ENCODE results near the gene TRAPPC12.
"Not testable (repeated sequence)": the region's sequence is repeated elsewhere in the genome, so short reads cannot be mapped to it uniquely, and the experiment has no call there.

Gene TRAPPC12

DNA sequence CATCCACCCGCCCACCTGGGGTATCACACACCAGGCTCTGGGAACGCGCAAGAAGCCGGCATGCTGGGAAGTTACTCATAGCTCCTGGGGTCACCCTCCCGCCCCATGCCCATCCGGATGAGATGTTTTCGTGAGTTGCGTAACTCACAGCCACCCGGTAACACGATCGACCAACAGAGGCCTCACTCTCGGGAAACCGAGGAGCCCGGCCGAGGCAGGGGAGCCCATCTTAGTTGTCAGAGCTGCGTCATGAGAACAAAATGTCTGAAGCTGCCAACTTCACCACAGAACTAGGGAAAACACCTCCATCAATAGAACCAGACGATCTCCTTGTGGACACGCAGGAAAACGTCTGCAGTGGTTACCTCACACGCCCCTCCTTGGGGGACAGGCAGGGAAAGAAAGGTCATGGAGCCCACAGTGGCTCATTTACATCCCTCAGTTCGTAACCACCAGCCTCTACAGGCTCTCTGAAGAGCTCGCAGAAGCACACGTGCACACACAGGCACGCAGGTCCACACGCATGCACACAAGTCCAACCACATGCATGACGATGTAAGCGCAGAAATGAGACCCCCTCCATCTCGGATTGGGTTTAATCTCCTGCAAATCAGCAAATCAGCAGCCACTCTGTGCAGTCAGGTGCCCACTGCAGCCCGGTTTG lies 113.6 kb downstream of the TRAPPC12 start:
- H3K36me3 ChIP-seq (ENCODE audit: insufficient read depth, low read length), result peaks cover 15% of the 10 kb centered on the region
- no peaks in the 10 kb centered on the region for H3K27me3 ChIP-seq (ENCODE audit: control insufficient read depth, insufficient read depth, low read length)
- peak overlapping the region; percentile 1 for H3K9ac ChIP-seq (ENCODE audit: low read depth, low read length)
- no peaks in the 10 kb centered on the region for H3K9me3 ChIP-seq (replicated peaks; ENCODE audit: low read length)
- H3K4me2 ChIP-seq (ENCODE audit: low read length), result peak overlapping the region; percentile 58
- peaks cover 17% of the 10 kb centered on the region for H3K4me1 ChIP-seq (ENCODE audit: control insufficient read depth, insufficient read depth, low read length)
- H3K4me3 ChIP-seq (ENCODE audit: low read length), result no peak overlapping the region

DNA sequence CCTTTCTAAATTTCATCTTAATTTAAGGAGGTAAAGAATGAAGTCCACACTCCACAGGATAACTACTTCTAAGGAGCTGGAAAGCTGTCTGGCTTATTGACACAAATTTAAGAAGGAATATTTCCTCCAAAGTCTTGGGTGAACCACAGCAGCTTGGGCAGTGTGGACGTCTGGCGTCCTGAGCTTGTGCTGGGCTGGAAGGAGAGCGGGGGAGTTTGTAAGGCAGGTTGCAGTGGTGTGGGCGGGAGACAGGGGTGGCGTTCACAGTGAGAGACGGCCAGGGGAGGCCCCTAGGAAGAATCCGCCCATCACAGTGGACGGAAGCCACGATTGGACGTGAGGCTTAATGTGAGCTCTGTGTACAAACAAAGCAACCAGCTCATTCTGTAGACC lies 114.1 kb downstream of the TRAPPC12 start:
- Histone ChIP-seq H3K36me3 (ENCODE audit: insufficient read depth, low read length) (peaks cover 20% of the 10 kb centered on the region), H3K4me3 (ENCODE audit: low read length) (no peak overlapping the region)

GRCh38 chr2:3494984-3495666 lies 115.6 kb downstream of the TRAPPC12 start:
- Histone ChIP-seq H3K4me1 (ENCODE audit: control insufficient read depth, insufficient read depth, low read length) (peaks cover 17% of the 10 kb centered on the region), H3K9ac (ENCODE audit: low read depth, low read length) (no peak overlapping the region), H3K36me3 (ENCODE audit: insufficient read depth, low read length) (peaks cover 30% of the 10 kb centered on the region), H3K4me3 (ENCODE audit: low read length) (no peak overlapping the region), H3K9me3 (replicated peaks; ENCODE audit: low read length) (no peaks in the 10 kb centered on the region), H3K27me3 (ENCODE audit: control insufficient read depth, insufficient read depth, low read length) (no peaks in the 10 kb centered on the region), H3K4me2 (ENCODE audit: low read length) (no peak overlapping the region)

More for the DNA sequence above, 114.1 kb downstream of the TRAPPC12 start:
- Histone ChIP-seq H3K9me3 (replicated peaks; ENCODE audit: low read length) (no peaks in the 10 kb centered on the region), H3K27me3 (ENCODE audit: control insufficient read depth, insufficient read depth, low read length) (no peaks in the 10 kb centered on the region), H3K4me2 (ENCODE audit: low read length) (peak overlapping the region; percentile 58), H3K4me1 (ENCODE audit: control insufficient read depth, insufficient read depth, low read length) (peaks cover 17% of the 10 kb centered on the region), H3K9ac (ENCODE audit: low read depth, low read length) (peak overlapping the region; percentile 1)

DNA sequence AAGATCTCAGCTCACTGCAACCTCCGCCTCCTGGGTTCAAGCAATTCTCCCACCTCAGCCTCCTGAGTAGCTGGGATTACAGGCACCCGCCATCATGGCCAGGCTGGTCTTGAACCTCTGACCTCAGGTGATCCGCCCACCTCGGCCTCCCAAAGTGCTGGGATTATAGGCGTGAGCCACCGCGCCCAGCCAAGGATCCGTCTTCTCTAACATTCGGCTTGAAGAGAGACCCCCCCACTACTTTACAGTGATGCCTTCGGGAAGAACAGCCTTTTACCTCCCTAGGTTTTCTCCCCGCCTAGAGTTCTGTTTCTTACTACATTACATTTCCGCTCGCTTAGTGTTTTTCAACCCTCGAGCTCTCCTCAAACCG lies 117.2 kb downstream of the TRAPPC12 start:
- not testable (repeated sequence) for H3K4me2 ChIP-seq (ENCODE audit: low read length); H3K27me3 ChIP-seq (ENCODE audit: control insufficient read depth, insufficient read depth, low read length); H3K9ac ChIP-seq (ENCODE audit: low read depth, low read length); H3K4me3 ChIP-seq (ENCODE audit: low read length); H3K9me3 ChIP-seq (replicated peaks; ENCODE audit: low read length)
- Histone ChIP-seq H3K4me1 (ENCODE audit: control insufficient read depth, insufficient read depth, low read length) (peaks cover 17% of the 10 kb centered on the region), H3K36me3 (ENCODE audit: insufficient read depth, low read length) (peaks cover 37% of the 10 kb centered on the region)

- Histone ChIP-seq H3K27me3 (ENCODE audit: control insufficient read depth, insufficient read depth, low read length) (no peaks in the 10 kb centered on the region), H3K4me2 (ENCODE audit: low read length) (no peak overlapping the region), H3K9me3 (replicated peaks; ENCODE audit: low read length) (no peaks in the 10 kb centered on the region), H3K4me3 (ENCODE audit: low read length) (no peak overlapping the region), H3K36me3 (ENCODE audit: insufficient read depth, low read length) (peaks cover 49% of the 10 kb centered on the region), H3K4me1 (ENCODE audit: control insufficient read depth, insufficient read depth, low read length) (peaks cover 3% of the 10 kb centered on the region), H3K9ac (ENCODE audit: low read depth, low read length) (no peak overlapping the region)
These were observed 119.4 kb downstream of the TRAPPC12 start for GRCh38 chr2:3498783-3499394.

DNA sequence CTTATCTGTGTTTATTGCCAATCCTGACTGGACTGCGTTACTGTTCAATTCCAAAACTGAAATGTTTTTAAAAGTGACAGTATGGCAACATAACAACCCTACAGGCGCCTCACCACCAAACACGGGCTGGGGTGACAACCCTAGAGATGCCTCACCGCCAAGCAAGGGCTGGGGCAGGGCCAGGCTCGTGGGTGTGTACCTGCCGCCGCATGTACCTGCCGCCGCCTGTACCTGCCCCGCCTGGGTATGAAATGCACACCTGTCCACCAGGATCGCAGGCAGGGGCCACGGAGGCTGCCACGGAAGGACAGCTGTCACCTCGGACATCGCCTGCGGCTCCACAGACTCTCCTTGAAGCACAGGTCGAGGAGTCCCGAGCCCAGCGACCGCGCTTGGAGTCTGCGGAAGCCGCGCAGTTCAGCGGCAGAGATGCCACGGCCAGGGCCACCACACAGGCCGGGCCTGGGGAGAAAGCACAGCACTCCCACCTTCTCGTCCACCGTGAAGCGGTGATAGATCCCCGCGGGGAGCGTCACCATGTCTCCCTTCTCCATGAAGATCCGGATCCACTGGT lies 120.9 kb downstream of the TRAPPC12 start:
- H3K36me3 ChIP-seq (ENCODE audit: insufficient read depth, low read length), result peaks cover 56% of the 10 kb centered on the region
- H3K4me2 ChIP-seq (ENCODE audit: low read length), result no peak overlapping the region

DNA sequence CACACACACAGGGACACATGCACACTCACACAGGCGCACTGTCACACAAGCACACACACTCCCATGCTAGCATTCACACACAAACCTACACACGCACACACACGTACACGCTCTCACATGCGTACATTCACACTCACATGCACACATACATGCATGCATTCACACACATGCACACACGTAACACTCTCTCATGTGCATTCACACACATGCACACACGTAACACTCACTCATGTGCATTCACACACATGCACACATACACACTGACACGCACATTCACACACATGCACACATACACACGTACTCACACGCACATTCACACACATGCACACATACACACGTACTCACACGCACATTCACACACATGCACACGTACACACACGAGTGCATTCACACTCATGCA lies 123.6 kb downstream of the TRAPPC12 start:
- Histone ChIP-seq H3K9me3 (replicated peaks; ENCODE audit: low read length) (no peaks in the 10 kb centered on the region), H3K4me2 (ENCODE audit: low read length) (no peak overlapping the region), H3K27me3 (ENCODE audit: control insufficient read depth, insufficient read depth, low read length) (no peaks in the 10 kb centered on the region), H3K9ac (ENCODE audit: low read depth, low read length) (no peak overlapping the region), H3K36me3 (ENCODE audit: insufficient read depth, low read length) (peaks cover 50% of the 10 kb centered on the region), H3K4me1 (ENCODE audit: control insufficient read depth, insufficient read depth, low read length) (peaks cover 3% of the 10 kb centered on the region), H3K4me3 (ENCODE audit: low read length) (no peak overlapping the region)

More for the DNA sequence above, 120.9 kb downstream of the TRAPPC12 start:
- Histone ChIP-seq H3K27me3 (ENCODE audit: control insufficient read depth, insufficient read depth, low read length) (no peaks in the 10 kb centered on the region), H3K9me3 (replicated peaks; ENCODE audit: low read length) (no peaks in the 10 kb centered on the region), H3K4me3 (ENCODE audit: low read length) (no peak overlapping the region), H3K9ac (ENCODE audit: low read depth, low read length) (no peak overlapping the region), H3K4me1 (ENCODE audit: control insufficient read depth, insufficient read depth, low read length) (no peaks in the 10 kb centered on the region)

GRCh38 chr2:3503483-3503882 lies 124.0 kb downstream of the TRAPPC12 start:
- no peaks in the 10 kb centered on the region for H3K27me3 ChIP-seq (ENCODE audit: control insufficient read depth, insufficient read depth, low read length)
- H3K36me3 ChIP-seq (ENCODE audit: insufficient read depth, low read length), result peaks cover 46% of the 10 kb centered on the region

DNA sequence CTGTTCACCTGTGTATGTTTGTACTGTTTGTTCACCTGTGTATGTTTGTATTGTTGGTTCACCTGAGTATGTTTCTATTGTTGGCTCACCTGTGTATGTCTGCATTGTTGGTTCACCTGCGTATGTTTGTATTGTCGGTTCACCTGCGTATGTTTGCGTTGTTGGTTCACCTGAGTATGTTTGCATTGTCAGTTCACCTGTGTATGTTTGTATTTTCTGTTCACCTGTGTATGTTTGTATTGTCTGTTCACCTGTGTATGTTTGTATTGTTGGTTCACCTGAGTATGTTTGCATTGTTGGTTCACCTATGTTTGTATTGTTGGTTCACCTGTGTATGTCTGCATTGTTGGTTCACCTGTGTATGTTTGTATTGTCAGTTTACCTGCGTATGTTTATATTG lies 125.2 kb downstream of the TRAPPC12 start:
- H3K9me3 ChIP-seq (replicated peaks; ENCODE audit: low read length), result no peaks in the 10 kb centered on the region
- no peaks in the 10 kb centered on the region for H3K27me3 ChIP-seq (ENCODE audit: control insufficient read depth, insufficient read depth, low read length)
- no peak overlapping the region for H3K4me3 ChIP-seq (ENCODE audit: low read length)
- H3K4me2 ChIP-seq (ENCODE audit: low read length), result no peak overlapping the region
- peaks cover 35% of the 10 kb centered on the region for H3K36me3 ChIP-seq (ENCODE audit: insufficient read depth, low read length)
- no peak overlapping the region for H3K9ac ChIP-seq (ENCODE audit: low read depth, low read length)
- peaks cover 3% of the 10 kb centered on the region for H3K4me1 ChIP-seq (ENCODE audit: control insufficient read depth, insufficient read depth, low read length)

More at GRCh38 chr2:3503483-3503882, 124.0 kb downstream of the TRAPPC12 start:
- Histone ChIP-seq H3K4me1 (ENCODE audit: control insufficient read depth, insufficient read depth, low read length) (peaks cover 3% of the 10 kb centered on the region), H3K9ac (ENCODE audit: low read depth, low read length) (no peak overlapping the region), H3K4me2 (ENCODE audit: low read length) (no peak overlapping the region), H3K4me3 (ENCODE audit: low read length) (no peak overlapping the region), H3K9me3 (replicated peaks; ENCODE audit: low read length) (no peaks in the 10 kb centered on the region)

DNA sequence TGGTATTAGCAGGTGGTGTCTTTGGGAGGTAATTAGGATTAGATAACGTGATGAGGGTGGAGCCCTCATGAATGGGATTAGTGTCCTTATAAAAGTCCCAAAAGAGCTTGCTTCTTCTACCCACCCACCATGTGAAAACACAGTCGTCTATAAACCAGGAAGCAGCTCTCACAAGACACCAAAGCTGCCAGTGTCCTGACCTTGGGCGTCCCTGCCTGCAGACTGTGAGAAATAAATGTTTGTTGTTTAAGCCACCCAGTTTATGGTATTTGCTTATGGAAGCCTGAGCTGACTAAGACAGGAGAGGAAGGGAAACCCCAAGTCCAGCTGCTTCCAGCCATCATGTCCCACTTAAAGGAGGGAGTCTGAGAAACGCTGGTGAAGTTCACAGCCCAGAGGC lies 126.3 kb downstream of the TRAPPC12 start:
- Histone ChIP-seq H3K27me3 (ENCODE audit: control insufficient read depth, insufficient read depth, low read length) (no peaks in the 10 kb centered on the region), H3K36me3 (ENCODE audit: insufficient read depth, low read length) (peaks cover 36% of the 10 kb centered on the region), H3K4me1 (ENCODE audit: control insufficient read depth, insufficient read depth, low read length) (peaks cover 3% of the 10 kb centered on the region), H3K4me2 (ENCODE audit: low read length) (no peak overlapping the region), H3K4me3 (ENCODE audit: low read length) (no peak overlapping the region), H3K9ac (ENCODE audit: low read depth, low read length) (peak overlapping the region; percentile 21), H3K9me3 (replicated peaks; ENCODE audit: low read length) (no peaks in the 10 kb centered on the region)

DNA sequence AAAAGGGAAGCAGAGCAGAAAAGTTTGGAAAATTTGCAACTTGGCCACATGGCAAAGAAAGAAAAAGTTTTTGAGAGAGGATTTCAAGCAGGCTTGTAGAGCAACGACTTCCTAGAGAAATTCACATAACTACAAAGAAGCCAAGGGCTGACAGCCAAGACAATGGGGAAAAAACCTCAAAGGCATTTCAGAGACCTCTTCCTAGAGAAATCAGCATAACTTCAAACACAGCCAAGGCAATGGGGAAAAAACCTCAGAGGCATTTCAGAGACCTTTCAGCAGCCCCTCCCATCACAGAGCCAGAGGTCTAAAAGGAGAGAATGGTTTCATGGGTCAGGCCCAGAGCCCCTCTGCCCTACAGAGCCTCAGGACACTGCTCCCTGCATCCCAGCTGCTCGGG lies 132.6 kb downstream of the TRAPPC12 start:
- no peaks in the 10 kb centered on the region for H3K27me3 ChIP-seq (ENCODE audit: control insufficient read depth, insufficient read depth, low read length)
- H3K4me1 ChIP-seq (ENCODE audit: control insufficient read depth, insufficient read depth, low read length), result peaks cover 2% of the 10 kb centered on the region
- H3K9me3 ChIP-seq (replicated peaks; ENCODE audit: low read length), result no peaks in the 10 kb centered on the region
- no peak overlapping the region for H3K4me2 ChIP-seq (ENCODE audit: low read length)
- no peak overlapping the region for H3K4me3 ChIP-seq (ENCODE audit: low read length)
- no peak overlapping the region for H3K9ac ChIP-seq (ENCODE audit: low read depth, low read length)
- H3K36me3 ChIP-seq (ENCODE audit: insufficient read depth, low read length), result peaks cover 53% of the 10 kb centered on the region

All from skeletal muscle satellite cell (primary cell).